Loucy (cell line): ENCODE data around the gene PTCD1.

Source experiments
- H2AFZ ChIP-seq: fragments of 200-600 bp; sonication (generic); 2 replicates; pipeline ENCODE4 v1.6.0; 2016; ENCODE audit warnings: antibody characterized with exemption, mild to moderate bottlenecking, low read length, moderate library complexity
- H3F3A ChIP-seq: fragments of 200-600 bp; 2 replicates; pipeline ENCODE4 v1.6.0; 2016; ENCODE audit warnings: antibody characterized with exemption, low read depth, mild to moderate bottlenecking
- H3K27me3 ChIP-seq: fragments of 200-600 bp; sonication (generic); 2 replicates; pipeline ENCODE4 v1.6.1; 2014; ENCODE audit warnings: low read length, mild to moderate bottlenecking; ENCODE audit not compliant: insufficient read depth, poor library complexity, severe bottlenecking
- H3K36me3 ChIP-seq: fragments of 200-600 bp; sonication (generic); 2 replicates; pipeline ENCODE4 v1.6.1; 2016; ENCODE audit warnings: low read length; ENCODE audit not compliant: insufficient read depth
- H3K4me1 ChIP-seq: fragments of 200-600 bp; sonication (generic); 2 replicates; pipeline ENCODE4 v1.5.1; 2014; ENCODE audit warnings: low read length, mild to moderate bottlenecking; ENCODE audit not compliant: insufficient read depth, poor library complexity, severe bottlenecking
- H3K4me2 ChIP-seq: fragments of 200-600 bp; sonication (generic); 2 replicates; pipeline ENCODE4 v1.6.0; 2014; ENCODE audit warnings: antibody characterized with exemption, low read length, low read depth, mild to moderate bottlenecking; ENCODE audit not compliant: poor library complexity, severe bottlenecking
- H3K4me3 ChIP-seq: fragments of 200-600 bp; sonication (generic); 2 replicates; pipeline ENCODE4 v1.5.1; 2014; ENCODE audit warnings: low read length, mild to moderate bottlenecking, mixed read lengths; ENCODE audit not compliant: poor library complexity, severe bottlenecking
- H3K79me2 ChIP-seq: fragments of 200-600 bp; sonication (generic); 2 replicates; pipeline ENCODE4 v1.6.1; 2014; ENCODE audit warnings: low read length; ENCODE audit not compliant: insufficient read depth
- H3K9ac ChIP-seq: fragments of 200-600 bp; sonication (generic); 2 replicates; pipeline ENCODE4 v1.6.0; 2014; ENCODE audit warnings: mild to moderate bottlenecking, low read depth, low read length, moderate library complexity; ENCODE audit not compliant: poor library complexity, severe bottlenecking
- H3K9me2 ChIP-seq: fragments of 200-600 bp; sonication (generic); replicated peaks from 2 replicates; pipeline ENCODE4 v1.6.1; 2016; ENCODE audit warnings: low read depth, low read length, mixed read lengths
- H3K9me3 ChIP-seq: fragments of 200-600 bp; sonication (generic); 2 replicates; pipeline ENCODE4 v1.6.1; 2014; ENCODE audit warnings: mild to moderate bottlenecking, antibody characterized with exemption, low read length, low read depth; ENCODE audit not compliant: insufficient read depth
- H4K20me1 ChIP-seq: fragments of 200-600 bp; sonication (generic); 2 replicates; pipeline ENCODE4 v1.6.0; 2014; ENCODE audit warnings: antibody characterized with exemption, low read length, mild to moderate bottlenecking; ENCODE audit not compliant: insufficient read depth, poor library complexity, severe bottlenecking
- CTCF ChIP-seq: fragments of 200-600 bp; sonication (generic); conservative IDR thresholded peaks from 2 replicates; pipeline ENCODE4 v1.5.1; 2014; ENCODE audit warnings: mild to moderate bottlenecking, antibody characterized with exemption, low read length
- EZH2phosphoT487 ChIP-seq: fragments of 200-600 bp; IDR thresholded peaks from 2 replicates; pipeline ENCODE4 v1.6.1; 2018; ENCODE audit warnings: antibody characterized with exemption, mild to moderate bottlenecking, moderate library complexity, borderline replicate concordance

The PTCD1 gene

DNA sequence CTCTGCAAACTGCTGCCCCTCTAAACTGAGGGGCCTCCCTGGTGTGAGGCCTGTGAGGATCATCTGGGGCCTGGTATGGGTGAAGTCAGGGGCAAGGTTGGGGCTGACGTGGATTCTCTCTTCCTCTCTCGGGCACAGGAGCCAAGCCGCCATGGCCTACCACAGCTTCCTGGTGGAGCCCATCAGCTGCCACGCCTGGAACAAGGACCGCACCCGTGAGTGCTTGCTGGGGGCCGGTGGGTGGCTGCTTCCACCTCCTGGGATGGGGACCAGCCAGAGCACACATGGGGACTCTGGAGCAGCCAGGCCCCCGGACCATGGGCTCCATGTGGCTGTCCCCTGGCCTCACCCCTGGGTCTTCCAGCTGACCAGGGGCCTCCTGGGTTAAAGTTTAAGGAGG is 53.0 kb downstream of the PTCD1 start:
- Histone ChIP-seq H3K79me2 (peaks cover 30% of the 10 kb centered on the region), H3K27me3 (no peaks in the 10 kb centered on the region), H3K4me2 (no peak overlapping the region), H3K36me3 (peaks cover 23% of the 10 kb centered on the region; the same call in 1 of the 2 replicates), H3K9ac (no peak overlapping the region), H4K20me1 (peaks cover 4% of the 10 kb centered on the region), H3K4me3 (no peak overlapping the region), H3F3A (no peaks in the 10 kb centered on the region), H3K9me2 (no peaks in the 10 kb centered on the region), H3K9me3 (no peaks in the 10 kb centered on the region), H3K4me1 (peaks cover 13% of the 10 kb centered on the region), H2AFZ (no peak overlapping the region)
- TF ChIP-seq EZH2phosphoT487 (no peak), CTCF (no peak)

DNA sequence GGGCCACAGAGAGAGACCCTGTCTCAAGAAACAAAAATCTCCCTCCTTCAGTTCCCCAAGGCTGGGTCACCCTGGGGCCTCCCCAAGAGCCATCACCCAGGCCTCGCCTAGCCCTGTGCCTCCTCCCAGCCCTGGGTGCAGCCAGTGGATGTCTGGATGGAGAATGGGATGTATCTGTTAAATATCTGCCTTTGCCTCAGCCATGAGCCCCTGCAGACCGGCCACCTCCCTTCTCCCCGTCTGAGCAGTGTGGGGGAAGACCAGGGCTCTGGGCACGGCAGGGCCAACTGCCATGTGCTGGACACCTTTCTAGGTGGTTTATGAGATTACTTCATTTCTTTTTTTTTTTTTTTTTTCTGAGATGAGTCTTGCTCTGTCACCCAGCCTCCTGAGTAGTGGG is 54.1 kb downstream of the PTCD1 start:
- Histone ChIP-seq H3K27me3 (no peaks in the 10 kb centered on the region), H2AFZ (no peak overlapping the region), H3K9ac (no peak overlapping the region), H3K4me3 (no peak overlapping the region), H3K4me2 (no peak overlapping the region), H3K9me3 (no peaks in the 10 kb centered on the region), H3K36me3 (peaks cover 16% of the 10 kb centered on the region; the same call in 1 of the 2 replicates), H3F3A (no peaks in the 10 kb centered on the region), H3K9me2 (no peaks in the 10 kb centered on the region), H4K20me1 (peaks cover 4% of the 10 kb centered on the region), H3K79me2 (peaks cover 38% of the 10 kb centered on the region), H3K4me1 (peaks cover 23% of the 10 kb centered on the region)
- TF ChIP-seq CTCF: no peak
- TF ChIP-seq EZH2phosphoT487: no peak

DNA sequence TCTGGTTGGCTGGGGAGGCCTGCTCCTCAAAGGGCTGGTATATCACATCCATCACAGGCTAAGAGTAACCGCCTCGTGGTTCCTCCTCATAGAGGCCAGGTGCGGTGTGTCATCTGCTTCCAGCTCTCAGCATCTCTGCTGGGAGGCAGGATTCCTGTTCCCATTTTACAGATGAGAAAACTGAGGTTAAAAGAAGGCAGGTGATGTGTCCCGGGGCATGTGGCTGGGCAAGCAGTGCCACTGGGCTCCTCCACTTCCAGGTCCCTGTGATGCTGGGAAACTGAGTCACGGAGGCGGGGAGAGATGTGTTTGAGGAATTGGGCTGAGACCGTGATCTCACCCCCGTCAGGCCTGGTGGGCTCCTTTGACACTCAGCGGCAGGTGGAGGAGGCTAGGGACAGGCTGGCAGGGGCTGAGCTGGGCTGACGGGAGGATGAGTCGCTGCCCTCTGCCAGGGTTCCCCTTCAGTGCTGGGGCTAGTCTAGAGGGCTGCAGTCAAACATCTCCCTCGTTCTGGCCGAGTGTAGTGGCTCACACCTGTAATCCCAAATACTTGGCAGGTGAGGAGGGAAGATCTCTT is 54.7 kb downstream of the PTCD1 start:
- Histone ChIP-seq H3K4me2 (no peak overlapping the region), H3K4me1 (peaks cover 29% of the 10 kb centered on the region), H3K9me2 (no peaks in the 10 kb centered on the region), H2AFZ (no peak overlapping the region), H3K4me3 (no peak overlapping the region), H3K9me3 (no peaks in the 10 kb centered on the region), H3K36me3 (peaks cover 12% of the 10 kb centered on the region; the same call in 1 of the 2 replicates), H3K9ac (no peak overlapping the region), H3K79me2 (peaks cover 45% of the 10 kb centered on the region), H3F3A (no peaks in the 10 kb centered on the region), H4K20me1 (peaks cover 4% of the 10 kb centered on the region), H3K27me3 (no peaks in the 10 kb centered on the region)
- TF ChIP-seq EZH2phosphoT487: no peak

GRCh38 chr7:99383203-99383602 is 55.4 kb downstream of the PTCD1 start:
- no peaks in the 10 kb centered on the region for H3F3A ChIP-seq
- H3K79me2 ChIP-seq: peaks cover 47% of the 10 kb centered on the region
- H3K4me3 ChIP-seq: no peak overlapping the region
- H3K27me3 ChIP-seq: no peaks in the 10 kb centered on the region
- no peak overlapping the region for H2AFZ ChIP-seq
- TF ChIP-seq EZH2phosphoT487 (no peak), CTCF (no peak)
- H3K9me2 ChIP-seq: no peaks in the 10 kb centered on the region
- no peak overlapping the region for H3K9ac ChIP-seq
- peaks cover 9% of the 10 kb centered on the region; the same call in 1 of the 2 replicates for H3K36me3 ChIP-seq
- no peaks in the 10 kb centered on the region for H3K9me3 ChIP-seq
- H3K4me1 ChIP-seq: peaks cover 30% of the 10 kb centered on the region
- no peak overlapping the region for H3K4me2 ChIP-seq
- peaks cover 4% of the 10 kb centered on the region for H4K20me1 ChIP-seq
